H9 (cell line): ENCODE results near the gene NALCN. TPM values are rescaled to one million over a fixed set of nuclear protein-coding genes. Genes with fewer than 3 reads are reported as not detected.

Source experiments
- DNase-seq: peaks from one replicate; pipeline ENCODE4 v3.0.0-alpha.2; 2017
- H2AFZ ChIP-seq: one replicate; pipeline ENCODE4 v1.6.1; 2013; ENCODE audit warnings: mild to moderate bottlenecking, low read length, control low read depth, moderate library complexity
- H2AK5ac ChIP-seq: 2 replicates; pipeline ENCODE4 v1.6.1; 2013; ENCODE audit warnings: low read length, control low read depth, mixed read lengths; ENCODE audit not compliant: insufficient read length
- H2BK120ac ChIP-seq: one replicate; pipeline ENCODE4 v1.6.1; 2013; ENCODE audit warnings: low read depth, mild to moderate bottlenecking, low read length, control low read depth, inconsistent platforms; ENCODE audit not compliant: poor library complexity, severe bottlenecking
- H2BK12ac ChIP-seq: 2 replicates; pipeline ENCODE4 v1.6.1; 2013; ENCODE audit warnings: low read length, control low read depth, mixed read lengths, low read depth; ENCODE audit not compliant: insufficient read length
- H2BK15ac ChIP-seq: 2 replicates; pipeline ENCODE4 v1.6.1; 2013; ENCODE audit warnings: low read depth, low read length, control low read depth
- H2BK20ac ChIP-seq: one replicate; pipeline ENCODE4 v1.6.1; 2013; ENCODE audit warnings: low read depth, mild to moderate bottlenecking, low read length, control low read depth, inconsistent platforms; ENCODE audit not compliant: poor library complexity, severe bottlenecking
- H2BK5ac ChIP-seq: 2 replicates; pipeline ENCODE4 v1.6.1; 2013; ENCODE audit warnings: low read length, control low read depth, mixed read lengths; ENCODE audit not compliant: insufficient read length
- H3K14ac ChIP-seq: 2 replicates; pipeline ENCODE4 v1.6.1; 2013; ENCODE audit warnings: low read length, control low read depth; ENCODE audit not compliant: insufficient read depth
- H3K18ac ChIP-seq: 2 replicates; pipeline ENCODE4 v1.6.1; 2013; ENCODE audit warnings: low read depth, mild to moderate bottlenecking, mixed read lengths, low read length, control low read depth; ENCODE audit not compliant: insufficient read length
- H3K23ac ChIP-seq: 2 replicates; pipeline ENCODE4 v1.6.1; 2013; ENCODE audit warnings: low read length, control low read depth, mixed read lengths, low read depth; ENCODE audit not compliant: insufficient read length
- H3K23me2 ChIP-seq: 2 replicates; pipeline ENCODE4 v1.6.1; 2013; ENCODE audit warnings: low read depth, mild to moderate bottlenecking, mixed read lengths, low read length, control low read depth; ENCODE audit not compliant: insufficient read length, poor library complexity, severe bottlenecking
- H3K27ac ChIP-seq: 2 replicates; pipeline ENCODE4 v1.5.1; 2013; ENCODE audit warnings: low read length, control low read depth, mixed read lengths, low read depth; ENCODE audit not compliant: insufficient read length
- H3K27me3 ChIP-seq: 2 replicates; pipeline ENCODE4 v1.6.1; 2013; ENCODE audit warnings: low read length, control low read depth, inconsistent platforms; ENCODE audit not compliant: insufficient read depth
- H3K4ac ChIP-seq: 2 replicates; pipeline ENCODE4 v1.6.1; 2013; ENCODE audit warnings: low read depth, mild to moderate bottlenecking, control low read depth, inconsistent platforms, low read length, moderate library complexity
- H3K4me1 ChIP-seq: 2 replicates; pipeline ENCODE4 v1.6.1; 2013; ENCODE audit warnings: low read length, control low read depth, inconsistent platforms; ENCODE audit not compliant: insufficient read depth
- H3K4me2 ChIP-seq: 2 replicates; pipeline ENCODE4 v1.6.1; 2013; ENCODE audit warnings: low read length, control low read depth, mixed read lengths; ENCODE audit not compliant: insufficient read length, insufficient read depth
- H3K56ac ChIP-seq: 2 replicates; pipeline ENCODE4 v1.6.1; 2013; ENCODE audit warnings: low read depth, mild to moderate bottlenecking, mixed read lengths, low read length, control low read depth; ENCODE audit not compliant: insufficient read length
- H3K79me1 ChIP-seq: 2 replicates; pipeline ENCODE4 v1.6.1; 2013; ENCODE audit warnings: low read depth, mild to moderate bottlenecking, moderate library complexity, low read length, control low read depth, inconsistent platforms; ENCODE audit not compliant: insufficient read depth, poor library complexity, severe bottlenecking
- H3K79me2 ChIP-seq: 2 replicates; pipeline ENCODE4 v1.6.1; 2013; ENCODE audit warnings: low read length, control low read depth, inconsistent platforms; ENCODE audit not compliant: insufficient read depth
- H3K9ac ChIP-seq: 2 replicates; pipeline ENCODE4 v1.6.1; 2013; ENCODE audit warnings: low read length, control low read depth, mixed read lengths; ENCODE audit not compliant: insufficient read length; ENCODE audit errors: extremely low read depth
- H3K9me3 ChIP-seq: one replicate; pipeline ENCODE4 v1.6.1; 2013; ENCODE audit warnings: low read depth, low read length, inconsistent platforms; ENCODE audit not compliant: control insufficient read depth
- H3T11ph ChIP-seq: one replicate; pipeline ENCODE4 v1.6.1; 2013; ENCODE audit warnings: mild to moderate bottlenecking, low read length, control low read depth, inconsistent platforms
- H4K20me1 ChIP-seq: one replicate; pipeline ENCODE4 v1.6.1; 2013; ENCODE audit not compliant: control insufficient read depth, insufficient read length, insufficient read depth
- H4K5ac ChIP-seq: 2 replicates; pipeline ENCODE4 v1.6.1; 2013; ENCODE audit warnings: low read depth, mild to moderate bottlenecking, mixed read lengths, low read length, control low read depth; ENCODE audit not compliant: insufficient read length
- H4K8ac ChIP-seq: replicated peaks from 2 replicates; pipeline ENCODE4 v1.6.1; 2013; ENCODE audit warnings: low read length, control low read depth, mixed read lengths, low read depth; ENCODE audit not compliant: insufficient read length
- H4K91ac ChIP-seq: 2 replicates; pipeline ENCODE4 v1.6.1; 2013; ENCODE audit warnings: low read depth, mild to moderate bottlenecking, moderate library complexity, mixed read lengths, low read length, control low read depth; ENCODE audit not compliant: insufficient read length
- H3K27ac Mint-ChIP-seq, 3 experiments: 2 replicates in 2 of 3; 3 replicates in 1 of 3; pipeline ENCODE4 v1.8.0; 2020 to 2021; ENCODE audit warnings: mixed read lengths in 3 of 3, mild to moderate bottlenecking in 1 of 3, moderate library complexity in 1 of 3
- H3K27me3 Mint-ChIP-seq: 2 replicates; pipeline ENCODE4 v1.8.0; 2021; ENCODE audit warnings: low read depth, mild to moderate bottlenecking, moderate library complexity, mixed read lengths
- H3K36me3 Mint-ChIP-seq, 3 experiments: 2 replicates in 2 of 3; 3 replicates in 1 of 3; pipeline ENCODE4 v1.8.0; 2020 to 2021; ENCODE audit warnings: low read depth in 3 of 3, mixed read lengths in 3 of 3; ENCODE audit not compliant: insufficient read depth in 1 of 3
- H3K4me1 Mint-ChIP-seq, 2 experiments: 2 replicates each; pipeline ENCODE4 v1.8.0; 2020; ENCODE audit warnings: mixed read lengths in 2 of 2
- H3K4me3 Mint-ChIP-seq, 2 experiments: 2 replicates in 1 of 2; 3 replicates in 1 of 2; pipeline ENCODE4 v1.8.0; 2020 to 2021; ENCODE audit warnings: mild to moderate bottlenecking in 2 of 2, mixed read lengths in 2 of 2, moderate library complexity in 1 of 2
- H3K9me3 Mint-ChIP-seq, 2 experiments: 2 replicates in 1 of 2; 3 replicates in 1 of 2; pipeline ENCODE4 v1.8.0; 2020; ENCODE audit warnings: mild to moderate bottlenecking in 2 of 2, mixed read lengths in 2 of 2, moderate library complexity in 1 of 2
- WGBS: extraction: QIAGEN DNeasy Blood & Tissue Kit; methylation state at CpG from one replicate; pipeline ENCODE4 v1.1.7; 2013; ENCODE audit warnings: missing lambda C conversion rate, low lambda C conversion rate, mixed read lengths; ENCODE audit not compliant: insufficient read length; ENCODE audit errors: extremely low coverage; 5-methylcytosine and 5-hydroxymethylcytosine counted together
- total RNA-seq: library from RNA; stranded (reverse); gene quantifications from 2 replicates; pipeline ENCODE4 v1.2.1, GENCODE V29; 2021
- TF ChIP-seq, protein P1 (sequence below): fragments of 200-600 bp; sonication (generic); conservative IDR thresholded peaks from 3 replicates; pipeline ENCODE4 v1.8.0; 2021; ENCODE audit warnings: antibody characterized with exemption, mild to moderate bottlenecking

The NALCN gene
- total RNA-seq, 1 experiment from 2014 or later: 0.09 TPM

DNA sequence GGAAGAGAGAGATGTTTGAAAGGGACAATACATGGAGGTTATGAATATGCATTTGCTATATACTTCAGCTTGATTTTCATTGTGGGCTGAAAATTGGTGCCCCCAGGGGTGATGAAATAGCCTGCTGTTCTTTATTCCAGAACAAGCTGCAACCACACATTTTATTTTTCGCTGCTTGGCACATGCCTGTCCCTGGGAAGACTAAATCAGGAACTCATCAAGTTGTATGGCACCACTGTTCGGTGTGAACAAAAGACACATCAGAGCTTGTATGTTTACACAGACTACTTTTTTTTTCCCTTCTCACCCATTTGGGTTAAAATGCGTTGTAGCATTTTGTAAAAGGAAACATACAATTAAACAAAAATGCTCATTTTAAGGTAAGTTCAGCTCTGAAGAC, 230.7 kb downstream of the NALCN start:
- Histone ChIP-seq H3K4me2 (no peak overlapping the region), H3K23me2 (no peaks in the 10 kb centered on the region), H2BK20ac (no peak overlapping the region), H2BK12ac (no peak overlapping the region), H3K18ac (no peak overlapping the region), H3K9ac (no peak overlapping the region), H4K5ac (no peak overlapping the region), H3K56ac (no peak overlapping the region), H2AK5ac (no peak overlapping the region), H4K8ac (no peak overlapping the region), H3K23ac (no peak overlapping the region), H3K9me3 (no peaks in the 10 kb centered on the region), H2AFZ (no peak overlapping the region), H3K4me1 (no peaks in the 10 kb centered on the region), H4K91ac (no peak overlapping the region), H2BK15ac (no peak overlapping the region), H3K27me3 (no peaks in the 10 kb centered on the region), H2BK5ac (no peak overlapping the region), H3K79me2 (no peaks in the 10 kb centered on the region), H3K4ac (no peak overlapping the region), H2BK120ac (no peak overlapping the region), H4K20me1 (no peaks in the 10 kb centered on the region), H3K27ac (no peak overlapping the region), H3K79me1 (no peaks in the 10 kb centered on the region), H3T11ph (no peak overlapping the region), H3K14ac (no peak overlapping the region)
- H3K4me3 Mint-ChIP-seq: no peak overlapping the region
- no peak overlapping the region for H3K27ac Mint-ChIP-seq
- no peaks in the 10 kb centered on the region for H3K4me1 Mint-ChIP-seq
- WGBS: no CpG with 5 or more reads among the region's 3 CpGs
- DNase-seq: no peak
- TF ChIP-seq, protein P1, sequence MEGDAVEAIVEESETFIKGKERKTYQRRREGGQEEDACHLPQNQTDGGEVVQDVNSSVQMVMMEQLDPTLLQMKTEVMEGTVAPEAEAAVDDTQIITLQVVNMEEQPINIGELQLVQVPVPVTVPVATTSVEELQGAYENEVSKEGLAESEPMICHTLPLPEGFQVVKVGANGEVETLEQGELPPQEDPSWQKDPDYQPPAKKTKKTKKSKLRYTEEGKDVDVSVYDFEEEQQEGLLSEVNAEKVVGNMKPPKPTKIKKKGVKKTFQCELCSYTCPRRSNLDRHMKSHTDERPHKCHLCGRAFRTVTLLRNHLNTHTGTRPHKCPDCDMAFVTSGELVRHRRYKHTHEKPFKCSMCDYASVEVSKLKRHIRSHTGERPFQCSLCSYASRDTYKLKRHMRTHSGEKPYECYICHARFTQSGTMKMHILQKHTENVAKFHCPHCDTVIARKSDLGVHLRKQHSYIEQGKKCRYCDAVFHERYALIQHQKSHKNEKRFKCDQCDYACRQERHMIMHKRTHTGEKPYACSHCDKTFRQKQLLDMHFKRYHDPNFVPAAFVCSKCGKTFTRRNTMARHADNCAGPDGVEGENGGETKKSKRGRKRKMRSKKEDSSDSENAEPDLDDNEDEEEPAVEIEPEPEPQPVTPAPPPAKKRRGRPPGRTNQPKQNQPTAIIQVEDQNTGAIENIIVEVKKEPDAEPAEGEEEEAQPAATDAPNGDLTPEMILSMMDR: no peak
- no peaks in the 10 kb centered on the region for H3K36me3 Mint-ChIP-seq
- H3K27me3 Mint-ChIP-seq: no peaks in the 10 kb centered on the region
- H3K9me3 Mint-ChIP-seq: no peaks in the 10 kb centered on the region
